Epithelial cell of proximal tubule (primary cell): ENCODE measurements around the gene AHNAK2. TPM values are rescaled to one million over a fixed set of nuclear protein-coding genes. Genes with fewer than 3 reads are reported as not detected.

Experiments used
- DNase-seq: peaks from one replicate; pipeline ENCODE4 v3.0.0-alpha.2; 2011; ENCODE audit warnings: low read depth
- H3K4me3 ChIP-seq: 2 replicates; pipeline ENCODE4 v1.5.1; 2011; ENCODE audit warnings: low read depth, mild to moderate bottlenecking, low read length
- CTCF ChIP-seq: conservative IDR thresholded peaks from 2 replicates; pipeline ENCODE4 v1.5.1; 2012; ENCODE audit warnings: low read depth, mild to moderate bottlenecking, low read length
- total RNA-seq: library from RNA; depleted of rRNA; stranded (reverse); fragments of >200 nt; gene quantifications from 2 replicates; pipeline ENCODE4 v1.2.3, GENCODE V29; 2015

AHNAK2 gene
- total RNA-seq, 1 donor from 2014 or later: 20.8 TPM

DNA sequence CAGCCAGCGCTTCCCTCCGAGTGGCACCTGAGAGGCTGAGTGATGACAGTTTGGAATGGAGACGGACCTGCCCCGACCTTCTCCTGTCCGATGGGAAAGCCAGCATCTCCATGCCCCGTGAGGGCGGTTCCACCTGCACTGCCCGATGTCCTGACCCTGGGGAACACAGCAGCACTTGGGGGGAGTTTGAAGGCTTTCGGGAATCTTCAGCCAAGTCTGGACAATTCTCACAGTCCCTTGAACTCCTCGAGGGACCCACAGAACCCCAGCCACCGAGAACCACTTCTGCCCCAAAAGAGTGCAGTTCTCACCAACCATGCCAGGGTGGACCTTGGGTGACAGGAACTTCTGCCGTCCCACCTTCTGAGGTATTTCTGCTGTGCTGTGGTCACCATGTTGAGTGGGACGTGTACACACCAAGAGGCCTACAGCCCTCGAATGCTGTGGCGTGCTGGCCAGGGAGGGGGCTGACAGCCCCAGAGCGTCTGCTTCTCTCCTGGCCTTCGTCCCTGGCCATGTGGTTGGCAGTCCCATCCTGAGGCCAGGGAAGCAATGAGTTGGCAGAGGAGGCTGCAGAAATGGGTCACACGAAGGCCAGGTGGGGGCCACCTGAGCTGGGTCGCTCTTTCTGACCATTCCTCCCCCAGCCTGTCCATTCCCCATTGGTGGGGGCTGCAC, 8.5 kb upstream of the AHNAK2 start:
- DNase-seq: no peak
- H3K4me3 ChIP-seq: peak overlapping the region; percentile 86
- TF ChIP-seq CTCF: no peak

- DNase-seq: no peak
- H3K4me3 ChIP-seq: peak within 1 kb of the TSS; percentile 86
- no peak for TF ChIP-seq CTCF
Measured at GRCh38 chr14:104985675-104986486, 7.7 kb upstream of the AHNAK2 start, which contains the start of gene CLBA1. Gene CLBA1, plus strand, starts transcription at chr14:104985788. Its CDS starts 644 bp downstream, at chr14:104986432.

- no peak for TF ChIP-seq CTCF
- no peak overlapping the region for H3K4me3 ChIP-seq
- no peak for DNase-seq
Measured at GRCh38 chr14:104984056-104984894, 6.1 kb upstream of the AHNAK2 start.

DNA sequence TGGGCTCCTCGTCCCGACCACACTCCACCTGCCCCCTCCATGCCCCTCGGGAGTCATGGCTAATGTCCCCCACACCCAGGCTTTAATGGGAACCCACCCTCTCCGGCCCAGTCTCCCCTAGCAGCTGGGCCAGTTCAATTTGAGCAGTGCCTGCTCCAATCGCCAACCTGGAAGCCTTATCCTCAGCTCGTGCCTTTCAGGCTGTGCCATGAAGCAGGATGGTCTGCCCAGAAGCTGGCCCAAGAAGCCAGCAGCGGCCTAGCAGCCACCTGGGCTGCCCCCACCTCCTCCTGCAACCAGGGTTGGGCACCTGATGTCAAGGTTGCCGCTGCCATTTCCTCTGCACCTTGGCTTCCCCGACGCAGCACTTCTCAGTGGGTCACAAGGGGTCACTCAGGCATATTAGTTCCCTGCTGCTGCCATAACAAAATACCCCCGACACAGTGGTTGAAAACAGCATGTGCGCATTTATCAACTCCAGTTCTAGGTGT, 5.1 kb upstream of the AHNAK2 start:
- no peak overlapping the region for H3K4me3 ChIP-seq
- no peak for DNase-seq
- TF ChIP-seq CTCF: no peak

GRCh38 chr14:104982548-104983230, 4.5 kb upstream of the AHNAK2 start:
- no peak overlapping the region for H3K4me3 ChIP-seq
- no peak for TF ChIP-seq CTCF
- no peak for DNase-seq
